HG03039 (cell line): ENCODE results near the gene ADGRA1.

Experiments
- ATAC-seq: cut with Tn5 transposase; IDR thresholded peaks from one replicate; pipeline ENCODE4 v1.9.1; 2021; ENCODE audit warnings: mild to moderate bottlenecking, moderate library complexity; ENCODE audit not compliant: unreplicated experiment

ADGRA1 gene

DNA sequence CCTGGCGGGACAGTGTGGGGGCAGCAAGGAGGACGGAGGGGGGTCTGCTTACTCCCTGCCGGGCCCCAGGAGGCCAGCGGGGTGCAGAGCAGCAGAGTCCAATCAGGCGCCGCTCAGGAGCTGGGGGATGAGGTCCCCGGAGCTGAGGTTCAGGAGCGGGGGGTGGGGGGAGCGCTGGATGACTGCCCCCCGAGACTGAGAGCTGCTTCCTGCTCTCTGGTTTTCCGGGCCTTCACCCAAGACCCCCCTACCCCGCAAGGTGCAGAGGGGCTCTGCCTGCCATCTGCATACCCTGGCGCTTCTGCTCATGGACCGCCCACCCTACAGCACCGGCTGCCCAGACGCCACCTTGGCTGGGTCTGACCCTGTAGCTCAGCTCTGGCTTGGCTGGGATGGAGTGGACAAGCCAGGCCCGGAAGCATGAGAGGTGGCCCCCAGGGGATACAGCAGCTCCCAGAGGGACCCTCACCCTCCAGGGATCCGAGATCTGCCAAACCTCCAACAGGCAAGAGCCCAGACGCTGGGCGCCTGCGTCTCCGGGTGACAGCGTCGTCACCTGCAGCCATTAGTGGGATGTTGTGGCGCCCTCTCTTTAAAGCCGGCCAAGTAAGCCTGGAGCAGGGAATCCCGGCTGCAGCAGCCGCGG lies 73.2 kb downstream of the ADGRA1 start:
- no peak for ATAC-seq

GRCh38 chr10:133161486-133162109 lies 73.9 kb downstream of the ADGRA1 start:
- no peak for ATAC-seq

DNA sequence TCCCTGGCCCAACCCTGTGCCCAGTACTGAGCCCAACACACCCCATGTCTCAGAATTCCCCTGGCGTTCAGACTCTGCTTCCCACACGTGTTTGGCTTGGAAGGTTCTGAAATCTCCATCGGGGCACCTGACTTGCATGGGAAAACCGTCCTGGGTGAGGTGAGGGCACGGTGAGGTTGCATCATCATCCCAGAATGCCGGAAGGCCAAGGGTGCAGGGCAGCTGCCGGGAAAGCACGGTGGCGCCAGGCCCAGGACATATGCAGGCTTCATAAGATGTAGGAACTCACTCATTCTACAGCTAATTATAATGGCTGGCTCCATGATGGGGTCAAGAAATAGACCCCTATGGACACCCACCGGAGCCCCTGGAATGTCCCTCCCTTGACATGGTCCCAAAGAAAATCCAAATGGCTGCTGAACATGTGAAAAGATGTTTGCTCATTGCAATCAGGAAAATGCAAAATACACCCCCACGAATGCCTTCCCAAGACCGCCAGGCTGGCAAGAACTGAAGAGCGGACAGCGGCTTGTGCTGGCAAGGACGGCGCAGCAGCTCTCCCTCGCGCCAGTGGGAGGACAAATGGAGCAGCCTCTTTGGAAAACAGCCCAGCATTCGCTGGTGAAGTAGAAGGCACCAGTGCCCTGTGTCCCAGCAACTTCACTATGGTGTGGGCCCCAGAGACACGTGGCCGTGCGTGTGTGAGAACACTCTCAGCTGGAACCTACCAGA lies 74.6 kb downstream of the ADGRA1 start:
- no peak for ATAC-seq

GRCh38 chr10:133162910-133163856 lies 75.5 kb downstream of the ADGRA1 start:
- ATAC-seq = no peak

DNA sequence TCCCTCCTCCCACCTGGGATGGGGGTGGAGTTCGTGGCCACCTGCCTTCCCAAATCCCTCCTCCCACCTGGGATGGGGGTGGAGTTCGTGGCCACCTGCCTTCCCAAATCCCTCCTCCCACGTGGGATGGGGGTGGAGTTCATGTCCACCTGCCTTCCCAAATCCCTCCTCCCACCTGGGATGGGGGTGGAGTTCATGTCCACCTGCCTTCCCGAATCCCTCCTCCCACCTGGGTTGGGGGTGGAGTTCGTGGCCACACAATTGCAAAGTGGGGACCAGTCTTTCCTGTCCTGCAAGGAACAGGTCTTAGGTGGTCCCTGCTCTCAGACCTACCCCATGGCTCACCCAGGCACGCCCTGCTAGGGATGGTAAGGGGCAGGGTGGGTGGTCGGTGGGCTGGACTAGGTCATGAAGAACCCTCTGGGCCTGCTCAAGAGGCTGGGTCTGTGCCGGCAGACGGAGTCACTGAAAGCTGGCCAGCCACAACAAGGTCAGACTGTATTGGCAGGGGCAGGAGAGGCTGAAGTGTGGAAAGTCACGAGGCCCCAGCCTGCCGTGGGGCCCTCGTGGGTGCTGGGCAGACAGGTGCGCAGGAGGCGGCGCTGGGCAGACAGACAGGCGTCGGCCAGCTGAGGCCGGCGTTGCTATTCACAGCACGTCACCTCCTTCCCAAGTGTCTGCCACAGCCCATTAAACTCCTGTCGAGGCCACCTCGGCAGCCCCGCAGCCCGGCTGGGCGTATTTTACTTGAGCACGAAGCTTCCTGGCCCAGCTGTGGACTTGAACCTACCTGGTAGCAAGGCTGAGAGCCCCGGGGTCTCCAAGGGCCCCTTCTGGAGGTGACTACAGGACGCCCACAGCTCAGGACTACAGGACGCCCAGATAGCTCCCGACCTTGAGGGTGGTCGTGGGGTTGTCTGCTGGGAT lies 76.4 kb downstream of the ADGRA1 start:
- no peak for ATAC-seq

- ATAC-seq = no peak
Measured at GRCh38 chr10:133164816-133165555, 77.3 kb downstream of the ADGRA1 start.

GRCh38 chr10:133165556-133166503 lies 78.1 kb downstream of the ADGRA1 start:
- no peak for ATAC-seq

GRCh38 chr10:133166504-133166827 lies 78.7 kb downstream of the ADGRA1 start:
- ATAC-seq = no peak

- no peak for ATAC-seq
Measured at GRCh38 chr10:133166828-133167692, 79.3 kb downstream of the ADGRA1 start.

- no peak for ATAC-seq
Measured at GRCh38 chr10:133167693-133168616, 80.2 kb downstream of the ADGRA1 start.

- ATAC-seq = no peak
Measured at GRCh38 chr10:133168617-133169031, 80.9 kb downstream of the ADGRA1 start.

DNA sequence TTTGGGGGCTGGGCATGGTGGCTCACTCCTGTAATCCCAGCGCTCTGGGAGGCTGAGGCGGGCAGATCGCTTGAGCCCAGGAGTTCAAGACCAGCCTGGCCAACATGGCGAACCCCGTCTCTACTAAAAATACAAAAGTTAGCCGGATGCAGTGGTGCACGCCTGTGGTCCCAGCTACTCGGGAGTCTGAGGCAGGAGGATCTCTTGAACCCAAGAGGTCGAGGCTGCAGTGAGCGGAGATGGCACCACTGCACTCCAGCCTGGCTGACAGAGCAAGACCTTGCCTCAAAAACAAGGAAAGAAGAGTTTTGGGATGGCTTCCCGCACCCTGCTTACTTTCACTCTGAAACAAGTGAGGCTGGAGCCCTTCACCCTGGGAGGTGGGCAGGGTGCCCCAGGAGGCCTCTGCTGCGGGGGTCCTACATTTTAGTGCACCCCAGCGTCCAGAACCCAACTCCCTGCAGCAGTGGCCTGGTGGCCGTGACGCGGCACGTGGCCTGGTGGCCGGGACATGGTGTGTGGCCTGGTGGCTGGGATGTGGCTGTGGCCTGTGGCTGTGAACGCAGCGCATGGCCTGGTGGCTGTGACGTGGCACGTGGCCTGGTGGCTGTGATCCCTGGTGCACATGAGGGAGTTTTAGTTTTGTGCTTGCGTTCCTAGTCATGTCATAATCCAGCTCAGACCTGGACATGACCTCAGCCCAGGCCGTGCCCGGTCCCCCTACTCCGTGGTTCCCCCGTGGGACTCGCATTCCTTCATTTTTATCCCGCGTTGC lies 81.6 kb downstream of the ADGRA1 start:
- ATAC-seq = no peak

GRCh38 chr10:133170092-133170491 lies 82.4 kb downstream of the ADGRA1 start:
- ATAC-seq = no peak

- ATAC-seq = no peak
Measured at GRCh38 chr10:133173860-133174640, 86.3 kb downstream of the ADGRA1 start.
